ENCODE data around the gene KCNA2. TPM values are rescaled to one million over a fixed set of nuclear protein-coding genes. Genes with fewer than 3 reads are reported as not detected.

The KCNA2 gene
- total and polyA plus RNA-seq, 2 of the 4 experiments (the other 2 are of a cell fraction) = not detected

DNA sequence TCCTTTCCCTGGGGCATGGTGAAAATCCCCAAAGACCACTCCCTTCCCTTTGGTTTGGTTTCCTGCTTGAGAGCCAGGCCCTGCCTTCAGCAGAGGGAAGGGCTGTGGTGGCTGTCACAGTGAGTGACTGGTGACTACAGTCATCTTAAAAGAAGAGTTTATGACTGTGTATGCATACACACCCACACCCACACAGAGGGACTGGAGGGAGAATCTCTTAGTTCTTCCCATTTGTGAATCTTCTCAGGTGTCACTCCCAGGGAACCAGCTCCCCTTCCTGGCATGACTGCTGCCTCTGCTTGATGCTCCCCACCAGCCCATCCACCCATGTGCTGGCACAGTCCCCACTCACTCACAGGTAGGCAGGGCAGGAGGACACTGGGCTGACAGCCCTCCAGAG lies 3.9 kb upstream of the KCNA2 start:
- dilution Hi-C loops (cut with HindIII; ENCODE audit: low sequenced_read_pairs, unreplicated experiment) = no loop called here

More for the DNA sequence above, 3.9 kb upstream of the KCNA2 start:
- no peak overlapping the region for H2AK5ac ChIP-seq (ENCODE audit: low read depth, low read length)
- no peak overlapping the region for H4K91ac ChIP-seq (ENCODE audit: insufficient read depth, low read depth, low read length)
- no peak overlapping the region for H3K4me3 ChIP-seq (ENCODE audit: insufficient read depth, low read depth, low read length)
- in situ Hi-C loops (cut with MboI; ENCODE audit: low sequenced_read_pairs) = no loop called here
- no peaks in the 10 kb centered on the region for H3K36me3 ChIP-seq (ENCODE audit: control insufficient read depth, insufficient read depth, low read length)
- no peak overlapping the region for H2BK15ac ChIP-seq (ENCODE audit: low read depth, low read length)
- no peak overlapping the region for H3K4me2 ChIP-seq (ENCODE audit: low read depth, low read length)
- peaks cover 69% of the 10 kb centered on the region for H3K27me3 ChIP-seq (ENCODE audit: control insufficient read depth, insufficient read depth, low read length)
- H3K14ac ChIP-seq (replicated peaks; ENCODE audit: low read depth, low read length) = no peak overlapping the region
- CTCF ChIA-PET = interaction anchor here (1.0 kb wide), 1 partner anchor 9 kb away, joined by 6 read pairs; no protein-coding TSS in a partner anchor
- no peak overlapping the region for H2BK120ac ChIP-seq (ENCODE audit: low read depth, low read length)
- H2AFZ ChIP-seq (replicated peaks; ENCODE audit: low read length, poor library complexity) = no peak overlapping the region
- no peak overlapping the region for H2BK5ac ChIP-seq (ENCODE audit: low read depth, low read length, poor library complexity, severe bottlenecking)
- no peak overlapping the region for H3K23ac ChIP-seq (ENCODE audit: low read depth, low read length)
- no peak overlapping the region for H3K9ac ChIP-seq (ENCODE audit: low read depth, low read length)
- H3K18ac ChIP-seq (ENCODE audit: low read depth, low read length) = no peak overlapping the region
- no peak overlapping the region for H3K27ac ChIP-seq (ENCODE audit: insufficient read depth, low read length)
- H3K79me1 ChIP-seq (ENCODE audit: low read depth in 1 of 2, low read length in 2 of 2) = no peaks in the 10 kb centered on the region
- TF ChIP-seq MXI1 (IDR thresholded peaks at IDR 0.05; ENCODE audit: borderline replicate concordance, low read depth, low read length) (no peak), MAZ (IDR thresholded peaks at IDR 0.05; ENCODE audit: borderline replicate concordance, low read depth, low read length) (no peak), CEBPB (IDR thresholded peaks at IDR 0.05; ENCODE audit: low read depth, low read length) (no peak)
- DNase-seq = no peak
- no peaks in the 10 kb centered on the region for H3K9me3 ChIP-seq (ENCODE audit: control insufficient read depth, insufficient read depth, low read length)
- no TSS peak for BruUV-seq (replicated peaks)
- no peaks in the 10 kb centered on the region; the same call in 1 of the 2 replicates for H3K4me1 ChIP-seq (ENCODE audit: control insufficient read depth, insufficient read depth, low read length)
- no peak overlapping the region for H3K4ac ChIP-seq (ENCODE audit: low read depth, low read length)
- no peak for ATAC-seq (ENCODE audit: low read depth)
- H4K8ac ChIP-seq (ENCODE audit: low read depth in 2 of 2, low read length in 2 of 2) = no peak overlapping the region
- no peak overlapping the region for H3K56ac ChIP-seq (ENCODE audit: extremely low read depth, insufficient read depth, low read length)
- POLR2A ChIA-PET (ENCODE audit: unreplicated experiment) = no interaction called here
- H4K5ac ChIP-seq (ENCODE audit: low read depth, low read length) = no peak overlapping the region
- no peak overlapping the region for H2BK20ac ChIP-seq (ENCODE audit: low read depth, low read length)
- intact Hi-C loops (cut with micrococcal nuclease) = no loop called here
- H3K9me1 ChIP-seq (ENCODE audit: insufficient read depth, low read length) = no peaks in the 10 kb centered on the region
- H4K20me1 ChIP-seq (ENCODE audit: insufficient read depth, low read length) = no peaks in the 10 kb centered on the region; the same call in 1 of the 2 replicates
- H2AK9ac ChIP-seq (replicated peaks; ENCODE audit: low read depth, low read length, poor library complexity) = no peak overlapping the region

Data from IMR-90 (cell line).